ENCODE data around the gene RAPGEF2. TPM values are rescaled to one million over a fixed set of nuclear protein-coding genes. Genes with fewer than 3 reads are reported as not detected.
"Not testable (repeated sequence)": the region's sequence is repeated elsewhere in the genome, so short reads cannot be mapped to it uniquely, and the experiment has no call there.

Gene RAPGEF2
- total RNA-seq, 2 experiments from 2014 or later, result 17.3 to 23.4 TPM

GRCh38 chr4:159297091-159297490, 194.2 kb downstream of the RAPGEF2 start:
- H3K4me1 Mint-ChIP-seq, result no peaks in the 10 kb centered on the region
- CTCF ChIA-PET, result no interaction called here
- no peak for ATAC-seq
- no peak overlapping the region for H3K27ac Mint-ChIP-seq
- H3K4me3 Mint-ChIP-seq, result no peak overlapping the region
- no peaks in the 10 kb centered on the region for H3K27me3 Mint-ChIP-seq
- DNase-seq, result no peak
- H3K36me3 Mint-ChIP-seq, result no peaks in the 10 kb centered on the region
- no peaks in the 10 kb centered on the region for H3K9me3 Mint-ChIP-seq (ENCODE audit: low read depth)

DNA sequence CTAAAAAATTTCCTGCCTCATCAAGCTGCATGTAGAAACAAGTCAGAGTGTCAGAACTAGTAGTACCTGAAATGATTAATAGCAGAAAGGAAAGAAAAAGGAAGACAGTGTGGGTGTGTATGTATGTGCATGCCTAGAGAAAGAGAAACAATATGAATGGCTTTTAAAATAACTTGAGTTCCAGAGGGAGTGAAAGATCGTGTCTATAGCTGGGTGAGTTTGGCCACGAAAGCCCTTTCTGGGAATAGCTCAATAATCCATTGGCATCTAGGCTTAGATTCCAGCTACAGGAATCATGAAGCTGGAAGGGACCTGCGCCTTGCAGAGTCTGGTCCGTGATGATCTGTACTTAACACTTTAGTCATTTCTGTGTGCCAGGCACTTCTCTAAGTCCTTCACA, 195.6 kb downstream of the RAPGEF2 start:
- Mint-ChIP-seq H3K9me3 (ENCODE audit: low read depth) (no peaks in the 10 kb centered on the region), H3K27me3 (no peaks in the 10 kb centered on the region), H3K36me3 (no peaks in the 10 kb centered on the region), H3K4me1 (no peaks in the 10 kb centered on the region), H3K27ac (no peak overlapping the region), H3K4me3 (no peak overlapping the region)
- ATAC-seq, result no peak
- DNase-seq, result no peak
- CTCF ChIA-PET, result no interaction called here

DNA sequence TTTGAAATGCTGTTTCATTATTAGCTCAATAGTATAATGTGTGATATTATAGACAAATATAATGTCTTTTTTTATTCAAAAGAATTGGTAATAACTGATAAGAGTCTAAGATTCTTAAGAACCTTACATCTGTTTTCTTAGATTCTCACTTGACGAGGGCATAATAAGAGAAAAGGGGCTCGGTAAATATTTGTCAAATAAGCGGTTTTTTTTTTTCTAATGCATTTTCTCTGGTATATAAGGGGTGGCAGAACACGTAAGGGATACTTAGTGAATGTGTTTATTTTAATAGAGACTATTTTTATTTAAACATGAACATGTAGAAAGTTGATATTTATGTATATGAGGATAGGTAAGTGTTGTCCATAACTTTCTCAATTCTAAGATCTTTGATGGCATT, 200.6 kb downstream of the RAPGEF2 start:
- Mint-ChIP-seq H3K27ac (no peak overlapping the region), H3K36me3 (peaks cover 14% of the 10 kb centered on the region), H3K4me3 (no peak overlapping the region), H3K4me1 (no peaks in the 10 kb centered on the region), H3K27me3 (no peaks in the 10 kb centered on the region), H3K9me3 (ENCODE audit: low read depth) (no peaks in the 10 kb centered on the region)
- no peak for DNase-seq
- no peak for ATAC-seq
- CTCF ChIA-PET, result no interaction called here

- Mint-ChIP-seq H3K4me1 (no peaks in the 10 kb centered on the region), H3K36me3 (peaks cover 14% of the 10 kb centered on the region), H3K27me3 (no peaks in the 10 kb centered on the region), H3K9me3 (ENCODE audit: low read depth) (no peaks in the 10 kb centered on the region), H3K27ac (no peak overlapping the region), H3K4me3 (no peak overlapping the region)
- ATAC-seq (no peak), DNase-seq (no peak)
- CTCF ChIA-PET, result no interaction called here
These were observed 202.2 kb downstream of the RAPGEF2 start for GRCh38 chr4:159305129-159305528.

GRCh38 chr4:159307929-159308328, 205.1 kb downstream of the RAPGEF2 start:
- Mint-ChIP-seq H3K4me3 (no peak overlapping the region), H3K4me1 (peaks cover 2% of the 10 kb centered on the region), H3K27me3 (no peaks in the 10 kb centered on the region), H3K36me3 (peaks cover 14% of the 10 kb centered on the region), H3K9me3 (ENCODE audit: low read depth) (no peaks in the 10 kb centered on the region), H3K27ac (no peak overlapping the region)
- DNase-seq (no peak), ATAC-seq (no peak)
- CTCF ChIA-PET, result no interaction called here

DNA sequence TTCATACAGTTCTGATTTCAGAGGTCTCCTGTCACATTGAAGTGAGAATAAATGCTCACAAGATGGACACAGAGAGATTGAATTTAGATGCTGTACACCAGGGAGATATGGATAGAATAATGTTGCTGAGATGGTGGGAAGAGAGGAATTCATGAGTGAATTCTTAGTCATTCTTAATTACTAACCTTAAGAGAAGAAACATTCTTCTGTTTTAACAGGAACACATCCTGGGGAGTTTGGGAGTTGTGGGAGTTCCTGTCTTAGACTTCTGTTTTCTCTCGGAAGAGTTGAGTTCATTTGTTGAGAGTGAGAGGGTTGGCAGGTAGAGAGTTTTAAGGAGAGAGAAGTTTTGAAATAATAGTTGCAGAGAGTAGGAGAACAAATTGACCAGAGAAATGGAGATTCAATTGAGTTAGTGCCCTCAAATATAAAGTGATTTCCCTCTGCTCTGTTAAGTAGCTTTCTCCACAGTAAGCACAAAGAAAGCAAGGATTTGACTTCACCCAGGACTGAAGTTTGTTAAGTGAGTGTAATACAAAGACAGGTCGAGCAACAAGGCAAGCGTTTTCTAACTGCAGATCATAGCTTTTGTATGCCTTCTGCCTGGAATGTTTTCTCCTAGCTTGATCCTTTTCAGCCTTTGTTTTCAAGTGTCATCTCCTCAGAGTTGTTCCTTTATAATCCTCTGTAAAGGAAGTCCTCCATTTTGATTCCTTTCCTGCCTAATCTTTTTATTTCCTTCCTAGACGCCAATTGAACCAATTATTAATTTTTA, 205.9 kb downstream of the RAPGEF2 start:
- H3K27me3 Mint-ChIP-seq, result no peaks in the 10 kb centered on the region
- ATAC-seq (no peak), DNase-seq (no peak)
- H3K27ac Mint-ChIP-seq, result no peak overlapping the region
- H3K36me3 Mint-ChIP-seq, result peaks cover 14% of the 10 kb centered on the region
- no peaks in the 10 kb centered on the region for H3K9me3 Mint-ChIP-seq (ENCODE audit: low read depth)
- CTCF ChIA-PET, result no interaction called here
- no peak overlapping the region for H3K4me3 Mint-ChIP-seq
- H3K4me1 Mint-ChIP-seq, result peaks cover 2% of the 10 kb centered on the region

- H3K27me3 Mint-ChIP-seq, result no peaks in the 10 kb centered on the region
- no peak overlapping the region for H3K27ac Mint-ChIP-seq
- H3K36me3 Mint-ChIP-seq, result peaks cover 5% of the 10 kb centered on the region
- no peak overlapping the region for H3K4me3 Mint-ChIP-seq
- H3K9me3 Mint-ChIP-seq (ENCODE audit: low read depth), result no peaks in the 10 kb centered on the region
- no peak for ATAC-seq
- no peak for DNase-seq
- CTCF ChIA-PET, result no interaction called here
- H3K4me1 Mint-ChIP-seq, result peaks cover 2% of the 10 kb centered on the region
These were observed 209.4 kb downstream of the RAPGEF2 start for GRCh38 chr4:159312236-159312635.

DNA sequence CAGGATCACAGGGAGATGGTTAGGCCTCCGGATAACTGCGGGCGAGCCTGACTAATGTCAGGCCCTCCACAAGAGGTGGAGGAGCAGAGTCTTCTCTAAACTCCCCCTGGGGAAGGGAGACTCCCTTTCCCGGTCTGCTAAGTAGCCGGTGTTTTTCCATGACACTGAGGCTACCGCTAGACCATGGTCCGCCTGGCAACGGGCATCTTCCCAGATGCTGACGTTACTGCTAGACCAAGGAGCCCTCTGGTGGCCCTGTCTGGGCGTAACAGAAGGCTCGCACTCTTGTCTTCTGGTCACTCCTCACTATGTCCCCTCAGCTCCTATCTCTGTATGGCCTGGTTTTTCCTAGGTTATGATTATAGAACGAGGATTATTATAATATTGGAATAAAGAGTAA, 213.0 kb downstream of the RAPGEF2 start:
- H3K4me3 Mint-ChIP-seq; H3K9me3 Mint-ChIP-seq (ENCODE audit: low read depth); H3K36me3 Mint-ChIP-seq; ATAC-seq; H3K27ac Mint-ChIP-seq; DNase-seq; H3K27me3 Mint-ChIP-seq; H3K4me1 Mint-ChIP-seq; CTCF ChIA-PET: not testable (repeated sequence)

GRCh38 chr4:159317203-159317602, 214.3 kb downstream of the RAPGEF2 start:
- no peaks in the 10 kb centered on the region for H3K27me3 Mint-ChIP-seq
- no peak overlapping the region for H3K27ac Mint-ChIP-seq
- peaks cover 2% of the 10 kb centered on the region for H3K4me1 Mint-ChIP-seq
- no peak overlapping the region for H3K4me3 Mint-ChIP-seq
- ATAC-seq (no peak), DNase-seq (no peak)
- CTCF ChIA-PET, result no interaction called here
- H3K36me3 Mint-ChIP-seq, result peaks cover 6% of the 10 kb centered on the region
- no peaks in the 10 kb centered on the region for H3K9me3 Mint-ChIP-seq (ENCODE audit: low read depth)

DNA sequence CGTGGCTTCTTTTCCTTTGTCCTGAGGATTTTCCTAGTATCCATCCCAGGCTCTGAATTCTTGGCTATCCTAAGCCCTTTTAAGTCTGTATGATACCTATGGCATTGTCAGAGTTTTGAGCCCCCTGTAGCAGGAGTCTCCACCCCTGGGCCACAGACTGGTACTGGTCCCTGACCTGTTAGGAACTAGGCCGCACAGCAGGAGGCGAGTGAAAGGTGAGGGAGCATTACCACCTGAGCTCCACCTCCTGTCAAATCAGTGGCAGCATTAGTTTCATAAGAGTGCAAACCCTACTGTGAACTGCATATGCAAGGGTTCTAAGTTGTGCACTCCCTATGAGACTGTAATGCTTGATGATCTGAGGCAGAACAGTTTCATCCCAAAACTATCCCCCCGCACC, 216.1 kb downstream of the RAPGEF2 start:
- ATAC-seq (no peak), DNase-seq (no peak)
- Mint-ChIP-seq H3K4me1 (no peaks in the 10 kb centered on the region), H3K27ac (no peak overlapping the region), H3K36me3 (peaks cover 16% of the 10 kb centered on the region), H3K27me3 (no peaks in the 10 kb centered on the region), H3K4me3 (no peak overlapping the region), H3K9me3 (ENCODE audit: low read depth) (peaks cover 2% of the 10 kb centered on the region)
- CTCF ChIA-PET, result no interaction called here

- Mint-ChIP-seq H3K4me1 (no peaks in the 10 kb centered on the region), H3K4me3 (no peak overlapping the region), H3K27me3 (no peaks in the 10 kb centered on the region), H3K9me3 (ENCODE audit: low read depth) (peaks cover 2% of the 10 kb centered on the region), H3K36me3 (peaks cover 22% of the 10 kb centered on the region), H3K27ac (no peak overlapping the region)
- DNase-seq (no peak), ATAC-seq (no peak)
- CTCF ChIA-PET, result no interaction called here
These were observed 223.6 kb downstream of the RAPGEF2 start for GRCh38 chr4:159326480-159326879.

GRCh38 chr4:159328766-159329165, 225.9 kb downstream of the RAPGEF2 start:
- H3K9me3 Mint-ChIP-seq (ENCODE audit: low read depth), result no peaks in the 10 kb centered on the region
- ATAC-seq (no peak), DNase-seq (no peak)
- H3K27me3 Mint-ChIP-seq, result no peaks in the 10 kb centered on the region
- peaks cover 14% of the 10 kb centered on the region for H3K36me3 Mint-ChIP-seq
- H3K4me3 Mint-ChIP-seq, result no peak overlapping the region
- no peak overlapping the region for H3K27ac Mint-ChIP-seq
- CTCF ChIA-PET, result interaction anchor here (1.1 kb wide), 1 partner anchor 32 kb away, joined by 3 read pairs; no protein-coding TSS in a partner anchor
- H3K4me1 Mint-ChIP-seq, result no peaks in the 10 kb centered on the region

- no peaks in the 10 kb centered on the region for H3K4me1 Mint-ChIP-seq
- no peaks in the 10 kb centered on the region for H3K27me3 Mint-ChIP-seq
- ATAC-seq, result no peak
- H3K4me3 Mint-ChIP-seq, result no peak overlapping the region
- no peak for DNase-seq
- CTCF ChIA-PET, result no interaction called here
- no peak overlapping the region for H3K27ac Mint-ChIP-seq
- no peaks in the 10 kb centered on the region for H3K9me3 Mint-ChIP-seq (ENCODE audit: low read depth)
- peaks cover 25% of the 10 kb centered on the region for H3K36me3 Mint-ChIP-seq
These were observed 231.6 kb downstream of the RAPGEF2 start for GRCh38 chr4:159334461-159334860.

DNA sequence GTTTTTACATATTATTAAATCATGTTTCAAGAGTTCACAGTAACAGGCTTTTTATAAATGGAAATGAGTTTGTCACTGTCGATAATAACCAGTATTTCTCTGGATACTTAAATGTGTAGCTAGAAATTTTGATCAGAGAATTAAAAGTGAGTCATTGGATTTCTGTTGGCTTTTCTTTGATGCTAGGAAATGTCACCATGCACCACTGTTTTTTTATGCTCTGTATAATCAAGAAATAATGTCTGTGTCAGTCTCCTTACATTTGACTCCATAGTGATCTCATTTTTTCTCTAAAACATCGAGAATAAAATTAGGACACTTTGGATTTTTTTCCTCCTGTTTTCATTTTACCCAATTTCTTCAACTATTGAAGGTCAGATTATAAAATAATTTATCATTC, 234.2 kb downstream of the RAPGEF2 start:
- Mint-ChIP-seq H3K27ac (no peak overlapping the region), H3K4me1 (no peaks in the 10 kb centered on the region), H3K27me3 (no peaks in the 10 kb centered on the region), H3K36me3 (peaks cover 26% of the 10 kb centered on the region), H3K9me3 (ENCODE audit: low read depth) (no peaks in the 10 kb centered on the region), H3K4me3 (no peak overlapping the region)
- CTCF ChIA-PET, result no interaction called here
- no peak for ATAC-seq
- no peak for DNase-seq

DNA sequence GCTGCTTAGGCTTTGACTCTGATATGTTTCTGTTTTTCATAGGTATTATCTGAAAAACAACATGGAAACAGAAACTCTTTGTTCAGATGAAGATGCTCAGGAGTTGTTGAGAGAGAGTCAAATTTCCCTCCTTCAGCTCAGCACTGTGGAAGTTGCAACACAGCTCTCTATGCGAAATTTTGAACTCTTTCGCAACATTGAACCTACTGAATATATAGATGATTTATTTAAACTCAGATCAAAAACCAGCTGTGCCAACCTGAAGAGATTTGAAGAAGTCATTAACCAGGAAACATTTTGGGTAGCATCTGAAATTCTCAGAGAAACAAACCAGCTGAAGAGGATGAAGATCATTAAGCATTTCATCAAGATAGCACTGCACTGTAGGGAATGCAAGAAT, 238.6 kb downstream of the RAPGEF2 start:
- CTCF ChIA-PET, result no interaction called here
- Mint-ChIP-seq H3K27ac (no peak overlapping the region), H3K36me3 (peaks cover 38% of the 10 kb centered on the region), H3K4me1 (peaks cover 5% of the 10 kb centered on the region), H3K27me3 (no peaks in the 10 kb centered on the region), H3K9me3 (ENCODE audit: low read depth) (no peaks in the 10 kb centered on the region), H3K4me3 (no peak overlapping the region)
- no peak for DNase-seq
- no peak for ATAC-seq
